IMR-90 (cell line): ENCODE results near the gene LRRTM4. TPM values are rescaled to one million over a fixed set of nuclear protein-coding genes. Genes with fewer than 3 reads are reported as not detected.

Source experiments
- ATAC-seq: fragments of 200-7000 bp; cut with Tn5 transposase; 2 replicates; pipeline ENCODE4 v1.9.1; 2020; ENCODE audit warnings: low read depth, mild to moderate bottlenecking, moderate library complexity
- BruUV-seq: library from RNA; stranded (reverse); fragments of 400-500 nt; replicated peaks from 2 replicates; lab custom pipeline; 2021; lab: Mats Ljungman, UMichigan
- CTCF ChIA-PET: fragments of 300-600 bp; formaldehyde crosslinking; extraction: SDS; loops from one replicate; lab custom pipeline; 2021; ENCODE audit warnings: antibody characterized with exemption; lab: Yijun Ruan, JAX
- POLR2A ChIA-PET: fragments of 300-600 bp; sonication (Branson Sonifier 250); formaldehyde crosslinking; loops from one replicate; lab custom pipeline; 2022; ENCODE audit warnings: antibody characterized with exemption; ENCODE audit not compliant: unreplicated experiment; lab: Charles Lee
- DNase-seq: peaks from one replicate; pipeline ENCODE4 v3.0.0; 2013
- H2AFZ ChIP-seq: replicated peaks from 2 replicates; pipeline ENCODE3; 2013; ENCODE audit warnings: low read length, mild to moderate bottlenecking; ENCODE audit not compliant: poor library complexity
- H2AK5ac ChIP-seq: 2 replicates; pipeline ENCODE4 v1.6.1; 2013; ENCODE audit warnings: low read depth, low read length, inconsistent platforms
- H2AK9ac ChIP-seq: replicated peaks from 2 replicates; pipeline ENCODE3; 2013; ENCODE audit warnings: mild to moderate bottlenecking, low read depth, low read length, moderate library complexity; ENCODE audit not compliant: poor library complexity
- H2BK120ac ChIP-seq: 2 replicates; pipeline ENCODE4 v1.6.1; 2013; ENCODE audit warnings: low read depth, low read length, inconsistent platforms
- H2BK15ac ChIP-seq: 3 replicates; pipeline ENCODE4 v1.6.1; 2013; ENCODE audit warnings: low read depth, low read length, inconsistent platforms
- H2BK20ac ChIP-seq: 2 replicates; pipeline ENCODE4 v1.6.1; 2013; ENCODE audit warnings: low read depth, mild to moderate bottlenecking, inconsistent platforms, low read length, moderate library complexity
- H2BK5ac ChIP-seq: 2 replicates; pipeline ENCODE4 v1.6.1; 2013; ENCODE audit warnings: mild to moderate bottlenecking, low read depth, low read length, inconsistent platforms; ENCODE audit not compliant: poor library complexity, severe bottlenecking
- H3K14ac ChIP-seq: replicated peaks from 2 replicates; pipeline ENCODE4 v1.6.1; 2013; ENCODE audit warnings: low read depth, low read length, inconsistent platforms
- H3K18ac ChIP-seq: 2 replicates; pipeline ENCODE4 v1.6.1; 2013; ENCODE audit warnings: low read depth, low read length, control low read depth
- H3K23ac ChIP-seq: 2 replicates; pipeline ENCODE4 v1.6.1; 2013; ENCODE audit warnings: low read depth, low read length, inconsistent platforms
- H3K27ac ChIP-seq: 2 replicates; pipeline ENCODE4 v1.5.1; 2013; ENCODE audit warnings: mild to moderate bottlenecking, control low read depth, low read length; ENCODE audit not compliant: insufficient read depth
- H3K27me3 ChIP-seq: 2 replicates; pipeline ENCODE4 v1.6.1; 2013; ENCODE audit warnings: low read length; ENCODE audit not compliant: control insufficient read depth, insufficient read depth
- H3K36me3 ChIP-seq: 2 replicates; pipeline ENCODE4 v1.6.1; 2013; ENCODE audit warnings: low read length, mixed read lengths; ENCODE audit not compliant: control insufficient read depth, insufficient read depth
- H3K4ac ChIP-seq: 2 replicates; pipeline ENCODE4 v1.6.1; 2013; ENCODE audit warnings: low read depth, low read length, inconsistent platforms
- H3K4me1 ChIP-seq: 2 replicates; pipeline ENCODE4 v1.6.1; 2013; ENCODE audit warnings: low read length, mixed read lengths; ENCODE audit not compliant: control insufficient read depth, insufficient read depth
- H3K4me2 ChIP-seq: 2 replicates; pipeline ENCODE4 v1.6.1; 2013; ENCODE audit warnings: low read depth, mild to moderate bottlenecking, control low read depth, low read length, moderate library complexity
- H3K4me3 ChIP-seq: 2 replicates; pipeline ENCODE4 v1.5.1; 2013; ENCODE audit warnings: low read depth, mild to moderate bottlenecking, control low read depth, low read length, moderate library complexity; ENCODE audit not compliant: insufficient read depth
- H3K56ac ChIP-seq: 2 replicates; pipeline ENCODE4 v1.6.1; 2013; ENCODE audit warnings: low read length, inconsistent platforms; ENCODE audit not compliant: insufficient read depth; ENCODE audit errors: extremely low read depth
- H3K79me1 ChIP-seq, 2 experiments: 2 replicates each; pipeline ENCODE4 v1.6.1; 2013; ENCODE audit warnings: low read length in 2 of 2, inconsistent platforms in 1 of 2, low read depth in 1 of 2
- H3K9ac ChIP-seq: 2 replicates; pipeline ENCODE4 v1.6.1; 2013; ENCODE audit warnings: low read depth, low read length, control low read depth
- H3K9me1 ChIP-seq: 2 replicates; pipeline ENCODE4 v1.6.1; 2013; ENCODE audit warnings: low read length, inconsistent platforms; ENCODE audit not compliant: insufficient read depth
- H3K9me3 ChIP-seq: 2 replicates; pipeline ENCODE4 v1.6.1; 2013; ENCODE audit warnings: low read length; ENCODE audit not compliant: control insufficient read depth, insufficient read depth
- H4K20me1 ChIP-seq: 2 replicates; pipeline ENCODE4 v1.6.1; 2013; ENCODE audit warnings: low read length, inconsistent platforms; ENCODE audit not compliant: insufficient read depth
- H4K5ac ChIP-seq: 2 replicates; pipeline ENCODE4 v1.6.1; 2013; ENCODE audit warnings: mild to moderate bottlenecking, low read depth, low read length, control low read depth
- H4K8ac ChIP-seq, 2 experiments: 2 replicates each; pipeline ENCODE4 v1.6.1; 2013; ENCODE audit warnings: low read depth in 2 of 2, low read length in 2 of 2, control low read depth in 1 of 2, inconsistent platforms in 1 of 2
- H4K91ac ChIP-seq: 2 replicates; pipeline ENCODE4 v1.6.1; 2013; ENCODE audit warnings: low read depth, low read length, inconsistent platforms; ENCODE audit not compliant: insufficient read depth
- CEBPB ChIP-seq: IDR thresholded peaks from 2 replicates; pipeline ENCODE4 v1.6.1; 2012; ENCODE audit warnings: low read depth, low read length, improper control_type of control experiment
- ELK1 ChIP-seq: fragments of 150-350 bp; IDR thresholded peaks from 2 replicates; pipeline ENCODE4 v1.6.1; 2016; ENCODE audit warnings: low read depth, mild to moderate bottlenecking, low read length, moderate library complexity, borderline replicate concordance
- MXI1 ChIP-seq: IDR thresholded peaks from 2 replicates; pipeline ENCODE4 v1.6.1; 2012; ENCODE audit warnings: low read depth, mild to moderate bottlenecking, low read length, moderate library complexity, borderline replicate concordance
- SMC3 ChIP-seq: fragments of 150-350 bp; IDR thresholded peaks from 2 replicates; pipeline ENCODE4 v1.6.1; 2016; ENCODE audit warnings: low read depth, mild to moderate bottlenecking, antibody characterized with exemption, low read length, moderate library complexity
- WGBS, 2 experiments: methylation state at CpG; one replicate each; pipeline versions ENCODE4 v1.1.5 to v1.1.7; 2013; ENCODE audit warnings: missing lambda C conversion rate in 2 of 2; ENCODE audit not compliant: insufficient read length in 1 of 2; ENCODE audit errors: extremely low coverage in 2 of 2; 5-methylcytosine and 5-hydroxymethylcytosine counted together
- dilution Hi-C: fragments of 300-500 bp; cut with HindIII; formaldehyde crosslinking; loops from one replicate; pipeline ENCODE4 v1.14.3; 2018; ENCODE audit warnings: low sequenced_read_pairs; ENCODE audit not compliant: unreplicated experiment
- in situ Hi-C: fragments of 300-500 bp; cut with MboI; formaldehyde crosslinking; loops from 3 replicates; pipeline ENCODE4 v1.14.3; 2019; ENCODE audit warnings: low sequenced_read_pairs, inconsistent platforms, mixed read lengths
- intact Hi-C: fragments of 100-400 bp; cut with micrococcal nuclease; formaldehyde crosslinking; loops from 2 replicates; pipeline ENCODE4 v1.10.0; 2022
- polyA plus RNA-seq, 3 experiments: library from polyadenylated mRNA; depleted of rRNA; stranded (reverse); fragments of >200 nt; gene quantifications; 2 replicates each; pipeline ENCODE4 v1.2.3, GENCODE V29; 2012; ENCODE audit warnings: low replicate concordance in 1 of 3
- total RNA-seq: library from RNA; depleted of rRNA; stranded (reverse); fragments of >200 nt; gene quantifications from 2 replicates; pipeline ENCODE4 v1.2.3, GENCODE V29; 2012

LRRTM4 gene
- total and polyA plus RNA-seq, 2 of the 4 experiments (the other 2 are of a cell fraction): not detected

DNA sequence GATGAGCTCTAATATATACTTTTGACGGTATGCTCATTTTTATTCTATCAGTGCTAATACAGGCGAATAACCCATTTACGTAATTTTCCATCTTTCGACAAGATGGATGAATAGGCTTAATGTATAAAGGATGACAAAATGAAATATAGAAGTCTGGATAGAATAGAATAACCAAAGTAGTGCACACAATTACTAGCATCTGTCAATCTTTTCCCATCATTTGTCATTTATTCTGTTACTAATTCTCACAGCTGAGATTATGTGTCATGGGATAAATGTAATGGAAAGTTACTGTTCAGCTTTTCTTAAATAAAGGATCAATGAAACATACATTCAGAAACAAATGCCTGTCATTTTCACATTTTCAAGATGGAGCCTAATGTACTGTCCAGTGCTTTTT lies 548.6 kb downstream of the LRRTM4 start:
- no peak overlapping the region for H4K91ac ChIP-seq
- H2AK9ac ChIP-seq: no peak overlapping the region
- ChIA-PET CTCF (no interaction called here), POLR2A (no interaction called here)
- H3K14ac ChIP-seq: no peak overlapping the region
- H3K9me1 ChIP-seq: no peaks in the 10 kb centered on the region
- H4K8ac ChIP-seq: no peak overlapping the region
- H2BK20ac ChIP-seq: no peak overlapping the region
- no peak overlapping the region for H3K18ac ChIP-seq
- no peaks in the 10 kb centered on the region for H3K79me1 ChIP-seq
- no peak for ATAC-seq
- H3K9me3 ChIP-seq: no peaks in the 10 kb centered on the region
- WGBS, 2 experiments: no CpG with 5 or more reads among the region's 4 CpGs
- H3K27ac ChIP-seq: no peak overlapping the region
- H2BK15ac ChIP-seq: no peak overlapping the region
- H2AK5ac ChIP-seq: no peak overlapping the region
- intact Hi-C loops: no loop called here
- no peak overlapping the region for H2AFZ ChIP-seq
- no peak overlapping the region for H2BK5ac ChIP-seq
- no peak overlapping the region for H3K56ac ChIP-seq
- H4K5ac ChIP-seq: no peak overlapping the region
- H4K20me1 ChIP-seq: no peaks in the 10 kb centered on the region
- no peak overlapping the region for H3K9ac ChIP-seq
- BruUV-seq: no TSS peak
- no peaks in the 10 kb centered on the region for H3K4me1 ChIP-seq
- in situ Hi-C loops: no loop called here
- no peak for DNase-seq
- H3K4ac ChIP-seq: no peak overlapping the region
- H3K4me3 ChIP-seq: no peak overlapping the region
- no peak overlapping the region for H3K4me2 ChIP-seq
- no peak overlapping the region for H2BK120ac ChIP-seq
- H3K36me3 ChIP-seq: no peaks in the 10 kb centered on the region
- TF ChIP-seq MXI1: no peak
- no peak for TF ChIP-seq ELK1
- no peak for TF ChIP-seq CEBPB
- TF ChIP-seq SMC3: no peak
- no peak overlapping the region for H3K23ac ChIP-seq
- dilution Hi-C loops: no loop called here
- H3K27me3 ChIP-seq: no peaks in the 10 kb centered on the region
